HG02642 (cell line): ENCODE data around the gene GALNT6.

ENCODE experiments used
- ATAC-seq: cut with Tn5 transposase; IDR thresholded peaks from one replicate; pipeline ENCODE4 v1.9.1; 2021; ENCODE audit warnings: mild to moderate bottlenecking; ENCODE audit not compliant: unreplicated experiment, poor library complexity

The GALNT6 gene

GRCh38 chr12:51406859-51407258 lies 15.7 kb upstream of the GALNT6 start:
- no peak for ATAC-seq

- no peak for ATAC-seq
These were observed 15.1 kb upstream of the GALNT6 start for GRCh38 chr12:51406290-51406689.

- no peak for ATAC-seq
These were observed 14.6 kb upstream of the GALNT6 start for GRCh38 chr12:51405801-51406207.

DNA sequence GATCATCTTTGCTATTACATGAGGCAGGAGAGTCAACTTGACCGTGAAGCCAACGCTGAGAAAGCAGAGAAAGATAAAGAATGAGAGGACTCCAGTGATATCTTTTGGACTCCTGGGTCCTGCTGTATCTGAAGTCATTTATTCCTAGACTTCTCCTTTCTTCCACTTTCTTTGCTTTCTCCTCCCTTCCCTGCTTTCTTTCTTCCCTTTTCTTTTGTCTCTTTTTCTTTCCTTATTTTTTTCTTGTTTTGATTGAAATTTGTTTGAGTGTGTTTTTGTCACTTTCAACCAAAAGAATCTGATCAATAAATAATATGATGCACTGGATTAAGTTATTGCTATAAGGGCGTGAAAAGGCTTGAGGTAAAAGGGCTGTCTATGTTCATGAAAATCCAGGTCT lies 13.4 kb upstream of the GALNT6 start:
- ATAC-seq = no peak

- no peak for ATAC-seq
These were observed 12.5 kb upstream of the GALNT6 start for GRCh38 chr12:51403681-51404136.

- no peak for ATAC-seq
These were observed 12.0 kb upstream of the GALNT6 start for GRCh38 chr12:51403159-51403558.

DNA sequence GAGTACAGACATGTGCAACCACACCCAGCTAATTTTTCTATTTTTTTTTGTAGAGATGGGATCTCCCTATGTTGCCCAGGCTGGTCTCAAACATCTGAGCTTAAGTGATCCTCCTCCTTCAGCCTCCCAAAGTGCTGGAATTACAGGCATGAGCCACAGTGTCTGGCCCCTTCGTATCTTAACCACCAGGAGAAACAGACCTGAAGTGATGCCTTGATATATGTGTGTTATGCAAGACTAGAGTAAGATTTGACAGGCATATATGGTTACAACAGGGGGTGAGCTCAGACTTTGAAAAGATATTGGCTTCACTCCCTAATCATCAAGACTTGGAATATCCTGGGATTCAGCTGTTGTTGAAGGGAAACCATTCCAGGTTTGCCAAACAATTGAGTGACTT lies 10.7 kb upstream of the GALNT6 start:
- no peak for ATAC-seq

DNA sequence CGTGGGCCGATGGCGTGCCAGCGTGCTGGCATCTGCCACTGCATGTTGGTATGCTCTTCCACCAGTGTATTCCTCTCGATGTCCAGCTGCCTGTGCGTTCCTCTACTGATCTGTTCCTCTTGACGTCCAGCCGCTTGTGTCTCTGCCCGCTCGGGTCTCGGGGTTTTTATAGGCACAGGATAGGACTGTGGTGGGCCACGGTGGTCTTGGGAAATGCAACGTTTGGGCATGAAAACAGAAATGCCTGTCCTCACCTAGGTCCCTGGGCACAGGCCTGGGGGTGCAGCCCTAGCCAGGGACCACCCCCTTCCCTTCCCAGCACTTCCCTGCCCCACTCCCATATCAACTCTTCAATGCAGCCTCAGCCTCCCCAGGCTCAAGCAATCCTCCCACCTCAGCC lies 10.3 kb upstream of the GALNT6 start:
- no peak for ATAC-seq

GRCh38 chr12:51401020-51401419 lies 9.8 kb upstream of the GALNT6 start:
- ATAC-seq = no peak

- no peak for ATAC-seq
These were observed 8.7 kb upstream of the GALNT6 start for GRCh38 chr12:51399891-51400290.

GRCh38 chr12:51397670-51398069 lies 6.5 kb upstream of the GALNT6 start:
- no peak for ATAC-seq

DNA sequence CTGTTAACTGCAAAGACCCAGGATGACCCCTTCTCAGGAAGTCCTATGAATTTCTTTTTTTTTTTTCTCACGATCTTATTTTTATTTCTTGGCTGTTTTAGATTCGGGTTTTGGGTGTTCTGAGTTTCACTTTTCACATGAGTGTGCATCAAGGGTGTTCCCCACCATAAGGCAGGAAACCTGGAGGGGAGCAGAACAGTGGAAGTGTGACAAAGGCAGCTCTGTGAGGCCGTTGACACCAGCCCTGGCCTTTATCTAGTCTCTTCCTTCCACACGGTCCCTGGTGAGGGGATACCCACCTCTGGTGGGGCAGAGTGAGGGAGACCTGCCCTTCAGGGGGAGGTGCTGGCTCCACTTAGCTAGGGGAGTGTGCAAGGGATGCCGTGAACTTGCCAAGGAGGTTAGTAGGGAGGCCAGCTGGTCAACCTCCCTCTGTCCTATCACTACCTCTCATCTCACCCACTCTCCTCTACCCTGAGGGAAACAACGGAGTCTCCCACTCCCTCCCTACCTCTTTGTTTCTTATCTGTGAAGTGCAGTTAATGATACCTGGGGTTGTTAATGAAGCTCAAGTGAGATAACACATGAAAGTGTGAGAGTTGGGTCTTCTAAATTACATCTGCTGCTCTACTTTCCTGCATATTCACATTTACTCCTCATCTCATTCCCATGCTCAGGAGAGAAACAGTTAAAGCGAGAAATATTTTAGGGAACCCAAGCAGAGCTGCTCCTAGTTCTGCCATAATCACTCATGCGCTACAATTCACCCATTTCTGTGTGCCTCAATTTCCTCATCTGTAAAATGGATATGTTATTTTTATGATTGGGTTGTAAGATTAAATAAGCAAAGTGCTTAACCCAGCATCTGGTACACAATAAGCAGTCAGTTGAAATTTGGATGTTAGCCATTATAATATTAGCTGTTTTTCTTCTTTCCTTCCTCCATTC lies 4.4 kb upstream of the GALNT6 start:
- peak; percentile 37 for ATAC-seq

- ATAC-seq = no peak
These were observed 2.7 kb upstream of the GALNT6 start for GRCh38 chr12:51393676-51394545.

DNA sequence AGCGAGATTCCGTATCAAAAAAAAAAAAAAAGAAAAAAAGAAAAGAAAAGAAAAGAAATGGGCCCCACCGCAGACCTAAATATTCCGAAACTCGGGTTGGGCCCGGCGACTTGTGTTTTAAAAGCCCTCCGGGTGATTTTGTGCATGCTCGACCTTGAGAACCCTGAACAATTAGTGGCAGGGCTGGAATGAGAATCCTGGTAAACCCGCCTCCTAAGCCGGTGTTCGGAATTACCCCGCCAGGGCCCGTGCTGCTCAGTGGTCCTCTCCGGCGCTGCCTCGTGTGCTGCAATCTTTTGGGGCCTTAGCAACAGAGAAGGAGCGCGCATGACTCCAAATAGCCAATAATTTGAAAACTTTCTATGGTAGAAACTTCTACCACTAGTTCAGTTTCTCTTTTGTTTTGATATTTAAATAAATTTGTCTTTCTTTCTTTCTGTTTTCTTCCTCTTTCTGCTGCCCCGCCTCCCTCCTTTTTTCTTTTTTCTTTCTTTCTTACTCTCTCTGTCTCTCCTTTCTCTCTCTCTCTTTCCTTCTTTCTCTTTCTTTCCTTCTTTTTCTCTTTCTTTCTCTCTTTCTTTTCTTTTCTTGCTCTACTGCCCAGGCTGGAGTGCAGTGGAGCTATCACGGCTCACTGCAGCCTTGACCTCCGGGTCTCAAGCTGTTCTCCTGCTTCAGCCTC lies 1.5 kb upstream of the GALNT6 start:
- peak; percentile 22 for ATAC-seq

- no peak for ATAC-seq
These were observed 319 bp downstream of the GALNT6 start for GRCh38 chr12:51390891-51391282.

DNA sequence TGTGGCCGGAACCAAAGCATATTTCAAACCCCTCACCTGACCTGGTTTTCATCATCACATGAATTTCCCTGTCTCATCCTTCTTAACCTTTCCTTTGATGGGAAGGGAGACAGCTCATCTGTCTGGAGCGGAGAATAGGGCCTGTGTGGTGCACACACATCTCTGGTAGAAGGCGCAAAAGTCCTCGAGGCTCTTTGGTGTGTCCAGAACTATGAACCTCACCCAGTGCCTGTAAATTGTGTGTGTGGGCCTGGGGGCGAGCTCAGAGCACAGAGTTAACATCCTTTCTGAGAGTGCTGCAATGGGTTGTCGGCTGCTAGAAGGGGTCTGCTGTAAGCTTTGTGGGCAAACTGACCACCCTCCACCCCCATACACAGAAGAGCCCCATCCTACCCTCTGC lies 749 bp downstream of the GALNT6 start:
- ATAC-seq = no peak

DNA sequence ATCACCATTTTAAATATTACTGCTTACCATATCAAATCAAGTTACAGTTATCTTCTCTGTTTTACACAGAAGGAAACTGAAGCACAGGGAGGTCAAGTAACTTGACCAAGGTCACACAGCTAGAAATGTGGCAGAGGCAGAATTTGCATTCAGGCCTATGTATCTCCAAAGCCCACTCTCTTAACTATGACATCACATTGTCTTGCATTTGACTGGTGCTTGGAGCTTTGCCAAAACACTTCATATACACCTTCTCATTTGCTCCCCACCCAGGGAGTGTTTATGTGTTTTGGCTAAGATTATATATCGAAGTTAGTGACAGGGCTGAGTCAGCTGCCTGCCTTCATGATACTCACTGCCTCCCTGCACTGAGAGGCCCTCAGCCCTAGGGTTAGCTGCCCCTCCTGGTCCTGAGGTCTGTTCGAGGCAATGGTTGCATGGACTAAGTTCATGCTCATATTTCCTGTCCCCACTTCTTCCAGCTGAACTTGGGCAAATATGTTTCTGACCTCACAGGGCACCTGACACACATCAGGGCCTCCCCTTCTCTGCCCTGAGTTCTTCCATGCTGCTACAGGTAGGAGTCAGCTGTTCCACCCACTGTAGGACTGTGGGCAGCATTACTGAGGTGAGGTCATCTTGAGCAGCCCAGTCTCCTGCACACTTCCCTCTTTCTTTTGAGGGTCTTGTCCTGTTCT lies 1.8 kb downstream of the GALNT6 start:
- ATAC-seq = no peak

DNA sequence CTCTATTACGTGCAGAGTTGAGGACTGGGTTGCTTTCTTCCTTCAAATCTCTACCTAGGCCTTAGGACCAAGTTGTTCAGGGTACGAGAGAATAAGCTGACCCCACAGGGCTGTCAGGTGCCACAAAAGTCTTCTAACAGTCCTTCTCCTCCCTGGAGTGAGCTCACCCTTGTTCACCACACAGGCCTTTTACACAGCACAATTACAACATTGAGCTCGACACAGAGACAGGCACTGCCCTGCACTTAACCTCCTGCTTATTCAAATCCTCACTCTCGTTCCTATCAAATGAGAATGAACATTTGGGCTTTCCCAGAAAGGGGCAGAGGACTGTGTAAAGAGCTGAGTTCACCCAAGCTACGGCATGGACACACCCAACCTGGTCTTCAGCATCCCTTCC lies 2.4 kb downstream of the GALNT6 start:
- ATAC-seq = no peak

DNA sequence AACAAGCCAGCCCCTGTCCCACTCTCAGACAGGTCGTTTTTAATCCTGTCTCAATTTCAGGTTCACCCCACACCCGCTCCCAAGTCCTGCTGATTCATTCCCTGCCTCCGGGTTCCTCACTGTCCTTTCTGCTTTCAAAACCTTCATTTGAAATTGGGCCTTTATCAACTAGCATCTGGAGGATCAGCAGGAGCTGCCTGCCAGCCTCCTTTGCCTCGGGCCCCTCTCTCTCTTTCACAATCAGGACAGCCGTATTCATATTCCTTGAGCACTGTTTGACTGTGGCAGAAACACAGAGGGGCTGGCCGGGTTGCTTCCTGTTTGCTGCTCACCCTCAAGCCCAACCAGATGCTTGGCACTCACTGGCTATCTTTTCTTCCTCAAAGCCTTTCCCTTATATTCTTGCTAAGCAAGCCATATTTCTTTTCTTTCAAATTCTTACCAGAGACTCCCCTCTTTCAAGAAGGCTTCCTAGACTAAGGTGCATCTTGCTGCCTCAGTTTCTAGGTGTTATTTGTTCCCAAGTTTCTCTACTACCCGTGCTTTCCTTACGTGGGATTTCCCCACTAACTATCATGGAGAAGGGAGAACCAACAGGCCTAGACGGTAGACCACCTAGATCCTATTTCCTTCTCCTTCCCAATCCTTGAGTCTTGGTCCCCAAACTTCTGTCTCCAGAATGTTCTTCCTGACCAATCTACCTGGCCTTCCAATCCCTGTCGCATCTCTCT lies 3.0 kb downstream of the GALNT6 start:
- ATAC-seq = no peak
